ENCODE results near the gene NEO1. TPM values are rescaled to one million over a fixed set of nuclear protein-coding genes. Genes with fewer than 3 reads are reported as not detected.

NEO1 gene
- polyA plus RNA-seq, 1 donor from 2014 or later: 57.0 TPM

GRCh38 chr15:73119478-73119877 is 67.2 kb downstream of the NEO1 start:
- no peaks in the 10 kb centered on the region for H3F3A ChIP-seq (ENCODE audit: insufficient read depth, low read length, poor library complexity, severe bottlenecking)
- no peaks in the 10 kb centered on the region for H3K27me3 ChIP-seq (ENCODE audit: insufficient read depth, low read depth, low read length)
- H3K4me3 ChIP-seq (ENCODE audit: low read length): no peak overlapping the region
- H3K4me2 ChIP-seq (ENCODE audit: low read length): no peak overlapping the region
- no peaks in the 10 kb centered on the region for H3K9me3 ChIP-seq (ENCODE audit: low read length)
- no peaks in the 10 kb centered on the region for H3K36me3 ChIP-seq (ENCODE audit: insufficient read depth, low read length)
- peaks cover 2% of the 10 kb centered on the region for H3K79me2 ChIP-seq (replicated peaks; ENCODE audit: insufficient read depth, low read length)
- H2AFZ ChIP-seq (ENCODE audit: low read depth, low read length): no peak overlapping the region
- TF ChIP-seq POLR2AphosphoS5 (IDR thresholded peaks at IDR 0.05): no peak
- no peak for TF ChIP-seq EZH2 (IDR thresholded peaks at IDR 0.05; ENCODE audit: borderline replicate concordance, insufficient read depth, low read length, poor library complexity, severe bottlenecking)
- TF ChIP-seq SMC3 (conservative IDR thresholded peaks at IDR 0.05; ENCODE audit: poor library complexity): no peak
- TF ChIP-seq, protein P1, sequence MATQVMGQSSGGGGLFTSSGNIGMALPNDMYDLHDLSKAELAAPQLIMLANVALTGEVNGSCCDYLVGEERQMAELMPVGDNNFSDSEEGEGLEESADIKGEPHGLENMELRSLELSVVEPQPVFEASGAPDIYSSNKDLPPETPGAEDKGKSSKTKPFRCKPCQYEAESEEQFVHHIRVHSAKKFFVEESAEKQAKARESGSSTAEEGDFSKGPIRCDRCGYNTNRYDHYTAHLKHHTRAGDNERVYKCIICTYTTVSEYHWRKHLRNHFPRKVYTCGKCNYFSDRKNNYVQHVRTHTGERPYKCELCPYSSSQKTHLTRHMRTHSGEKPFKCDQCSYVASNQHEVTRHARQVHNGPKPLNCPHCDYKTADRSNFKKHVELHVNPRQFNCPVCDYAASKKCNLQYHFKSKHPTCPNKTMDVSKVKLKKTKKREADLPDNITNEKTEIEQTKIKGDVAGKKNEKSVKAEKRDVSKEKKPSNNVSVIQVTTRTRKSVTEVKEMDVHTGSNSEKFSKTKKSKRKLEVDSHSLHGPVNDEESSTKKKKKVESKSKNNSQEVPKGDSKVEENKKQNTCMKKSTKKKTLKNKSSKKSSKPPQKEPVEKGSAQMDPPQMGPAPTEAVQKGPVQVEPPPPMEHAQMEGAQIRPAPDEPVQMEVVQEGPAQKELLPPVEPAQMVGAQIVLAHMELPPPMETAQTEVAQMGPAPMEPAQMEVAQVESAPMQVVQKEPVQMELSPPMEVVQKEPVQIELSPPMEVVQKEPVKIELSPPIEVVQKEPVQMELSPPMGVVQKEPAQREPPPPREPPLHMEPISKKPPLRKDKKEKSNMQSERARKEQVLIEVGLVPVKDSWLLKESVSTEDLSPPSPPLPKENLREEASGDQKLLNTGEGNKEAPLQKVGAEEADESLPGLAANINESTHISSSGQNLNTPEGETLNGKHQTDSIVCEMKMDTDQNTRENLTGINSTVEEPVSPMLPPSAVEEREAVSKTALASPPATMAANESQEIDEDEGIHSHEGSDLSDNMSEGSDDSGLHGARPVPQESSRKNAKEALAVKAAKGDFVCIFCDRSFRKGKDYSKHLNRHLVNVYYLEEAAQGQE (IDR thresholded peaks at IDR 0.05; ENCODE audit: borderline replicate concordance): no peak
- no peak for TF ChIP-seq RAD21 (conservative IDR thresholded peaks at IDR 0.05)
- no peak for TF ChIP-seq EP300 (conservative IDR thresholded peaks at IDR 0.05; ENCODE audit: poor library complexity, severe bottlenecking)
- TF ChIP-seq MXI1 (conservative IDR thresholded peaks at IDR 0.05; ENCODE audit: poor library complexity, severe bottlenecking): no peak
- H3K9me2 ChIP-seq (ENCODE audit: insufficient read depth, low read length): no peaks in the 10 kb centered on the region
- no peaks in the 10 kb centered on the region for H4K20me1 ChIP-seq (ENCODE audit: insufficient read depth)
- H3K27ac ChIP-seq (ENCODE audit: low read length): no peak overlapping the region
- no peak overlapping the region for H3K9ac ChIP-seq (ENCODE audit: low read length)

GRCh38 chr15:73120269-73120668 is 68.0 kb downstream of the NEO1 start:
- H3K4me3 ChIP-seq (ENCODE audit: low read length): no peak overlapping the region
- H3K4me2 ChIP-seq (ENCODE audit: low read length): no peak overlapping the region
- TF ChIP-seq RAD21 (conservative IDR thresholded peaks at IDR 0.05): no peak
- TF ChIP-seq EZH2 (IDR thresholded peaks at IDR 0.05; ENCODE audit: borderline replicate concordance, insufficient read depth, low read length, poor library complexity, severe bottlenecking): no peak
- no peak for TF ChIP-seq SMC3 (conservative IDR thresholded peaks at IDR 0.05; ENCODE audit: poor library complexity)
- TF ChIP-seq MXI1 (conservative IDR thresholded peaks at IDR 0.05; ENCODE audit: poor library complexity, severe bottlenecking): no peak
- no peak for TF ChIP-seq CTCF (IDR thresholded peaks at IDR 0.05; ENCODE audit: poor library complexity, severe bottlenecking)
- TF ChIP-seq TAF1 (IDR thresholded peaks at IDR 0.05; ENCODE audit: low read depth): no peak
- TF ChIP-seq, protein P1 (IDR thresholded peaks at IDR 0.05; ENCODE audit: borderline replicate concordance): no peak
- no peak for TF ChIP-seq POLR2AphosphoS5 (IDR thresholded peaks at IDR 0.05)
- TF ChIP-seq EP300 (conservative IDR thresholded peaks at IDR 0.05; ENCODE audit: poor library complexity, severe bottlenecking): no peak
- H3K27ac ChIP-seq (ENCODE audit: low read length): no peak overlapping the region
- H3K9me2 ChIP-seq (ENCODE audit: insufficient read depth, low read length): no peaks in the 10 kb centered on the region
- H3K79me2 ChIP-seq (replicated peaks; ENCODE audit: insufficient read depth, low read length): no peaks in the 10 kb centered on the region
- H3K27me3 ChIP-seq (ENCODE audit: insufficient read depth, low read depth, low read length): no peaks in the 10 kb centered on the region
- no peaks in the 10 kb centered on the region for H3F3A ChIP-seq (ENCODE audit: insufficient read depth, low read length, poor library complexity, severe bottlenecking)
- H2AFZ ChIP-seq (ENCODE audit: low read depth, low read length): no peak overlapping the region
- H3K36me3 ChIP-seq (ENCODE audit: insufficient read depth, low read length): no peaks in the 10 kb centered on the region
- H3K9me3 ChIP-seq (ENCODE audit: low read length): no peaks in the 10 kb centered on the region
- H4K20me1 ChIP-seq (ENCODE audit: insufficient read depth): no peaks in the 10 kb centered on the region
- no peak overlapping the region for H3K9ac ChIP-seq (ENCODE audit: low read length)

Data from neural cell (in vitro differentiated cells).